GM12878 (cell line): ENCODE data around the gene EFNA2. TPM values are rescaled to one million over a fixed set of nuclear protein-coding genes. Genes with fewer than 3 reads are reported as not detected.

ENCODE experiments used
- BACH1 ChIP-seq: fragments of 450-650 bp; IDR thresholded peaks from 2 replicates; pipeline ENCODE4 v1.6.1; 2017; ENCODE audit warnings: mild to moderate bottlenecking, borderline replicate concordance
- CREB1 ChIP-seq: IDR thresholded peaks from 2 replicates; pipeline ENCODE4 v1.6.1; 2012; ENCODE audit warnings: low read depth, mild to moderate bottlenecking, inconsistent platforms
- FOXM1 ChIP-seq: IDR thresholded peaks from 2 replicates; pipeline ENCODE4 v1.6.1; 2012; ENCODE audit warnings: low read depth, mild to moderate bottlenecking, inconsistent platforms, low read length, moderate library complexity
- MYC ChIP-seq: IDR thresholded peaks from 2 replicates; pipeline ENCODE4 v1.6.1; 2011; ENCODE audit warnings: mild to moderate bottlenecking, low read length, moderate library complexity, inconsistent platforms; ENCODE audit not compliant: insufficient read depth, insufficient replicate concordance, insufficient read length, severe bottlenecking
- PRDM15 ChIP-seq: fragments of 450-650 bp; formaldehyde crosslinking; IDR thresholded peaks from 2 replicates; pipeline ENCODE4 v1.4.0; 2020; ENCODE audit warnings: mild to moderate bottlenecking, moderate library complexity
- SRF ChIP-seq, 2 experiments: IDR thresholded peaks; 2 replicates each; pipeline ENCODE4 v1.6.1; 2011; ENCODE audit warnings: low read depth in 2 of 2, low read length in 2 of 2, mild to moderate bottlenecking in 1 of 2, moderate library complexity in 1 of 2
- YY1 ChIP-seq: IDR thresholded peaks from 2 replicates; pipeline ENCODE4 v1.6.1; 2011; ENCODE audit warnings: low read depth, mild to moderate bottlenecking, low read length
- polyA plus RNA-seq, 11 experiments: library from polyadenylated mRNA; depleted of rRNA in 4 of 11; unstranded in 6 of 11; stranded (reverse) in 5 of 11; fragments of >200 nt; fragmentation: Nextera tagmentation in 4 of 11; fragmentation: Illumina TruSeq in 1 of 11; extraction: Ambion mirVana in 4 of 11; extraction: Trizol in 1 of 11; gene quantifications; 1 replicate in 1 of 11; 2 replicates in 10 of 11; pipeline versions ENCODE4 v1.2.1 to v1.2.3, GENCODE V29; 2011 to 2016; ENCODE audit warnings: inconsistent platforms in 2 of 11, missing spikeins in 2 of 11, low read depth in 1 of 11
- total RNA-seq, 4 experiments: library from RNA; depleted of rRNA in 3 of 4; stranded (reverse); fragments of >200 nt in 3 of 4; fragmentation: Illumina TruSeq in 1 of 4; extraction: Trizol in 1 of 4; gene quantifications; 2 replicates each; pipeline versions ENCODE4 v1.2.1 to v1.2.3, GENCODE V29; 2013 to 2021
- TF ChIP-seq, protein P1 (sequence below): fragments of 450-650 bp; IDR thresholded peaks from 2 replicates; pipeline ENCODE4 v1.6.1; 2016; ENCODE audit warnings: mild to moderate bottlenecking, moderate library complexity, borderline replicate concordance

Gene EFNA2
- total and polyA plus RNA-seq, 10 of the 15 experiments (the other 5 are each of a cell fraction or from before 2014, with no cell fraction given): not detected

DNA sequence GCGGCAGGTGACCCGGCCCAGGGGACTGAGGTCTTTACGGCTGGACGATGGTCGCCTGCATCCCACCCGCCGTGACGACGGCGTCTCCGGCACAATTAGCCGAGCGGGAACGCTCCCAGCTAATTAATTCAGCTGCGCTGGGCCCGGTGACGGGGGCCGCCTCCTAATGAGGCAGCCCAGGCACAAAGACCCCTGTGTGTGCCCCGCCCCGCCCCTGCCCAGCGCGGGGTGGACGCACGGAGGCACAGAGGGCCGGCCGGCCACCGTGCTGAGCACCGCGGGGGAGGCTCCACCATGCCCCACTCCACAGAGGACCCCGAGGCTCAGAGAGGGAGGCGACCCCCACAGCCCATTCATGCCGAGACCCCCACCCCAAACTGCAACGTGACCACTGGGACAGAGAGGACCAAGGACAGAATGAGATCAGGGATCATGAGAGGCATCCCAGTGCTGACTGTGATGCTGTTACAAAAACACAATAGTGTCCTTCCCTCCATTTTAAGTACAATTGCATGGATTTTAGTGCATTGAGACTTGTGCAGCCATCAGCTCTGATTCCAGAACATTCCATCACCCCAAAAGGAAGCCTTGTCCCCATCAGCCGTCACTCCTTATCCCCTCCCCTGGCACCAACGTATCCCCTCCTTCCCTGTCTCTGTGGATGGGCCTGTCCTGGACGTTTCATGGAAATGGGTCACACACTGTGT, 17.0 kb downstream of the EFNA2 start (continued):
- no peak for TF ChIP-seq MYC
- no peak for TF ChIP-seq CREB1
- no peak for TF ChIP-seq YY1
- TF ChIP-seq, protein P1, sequence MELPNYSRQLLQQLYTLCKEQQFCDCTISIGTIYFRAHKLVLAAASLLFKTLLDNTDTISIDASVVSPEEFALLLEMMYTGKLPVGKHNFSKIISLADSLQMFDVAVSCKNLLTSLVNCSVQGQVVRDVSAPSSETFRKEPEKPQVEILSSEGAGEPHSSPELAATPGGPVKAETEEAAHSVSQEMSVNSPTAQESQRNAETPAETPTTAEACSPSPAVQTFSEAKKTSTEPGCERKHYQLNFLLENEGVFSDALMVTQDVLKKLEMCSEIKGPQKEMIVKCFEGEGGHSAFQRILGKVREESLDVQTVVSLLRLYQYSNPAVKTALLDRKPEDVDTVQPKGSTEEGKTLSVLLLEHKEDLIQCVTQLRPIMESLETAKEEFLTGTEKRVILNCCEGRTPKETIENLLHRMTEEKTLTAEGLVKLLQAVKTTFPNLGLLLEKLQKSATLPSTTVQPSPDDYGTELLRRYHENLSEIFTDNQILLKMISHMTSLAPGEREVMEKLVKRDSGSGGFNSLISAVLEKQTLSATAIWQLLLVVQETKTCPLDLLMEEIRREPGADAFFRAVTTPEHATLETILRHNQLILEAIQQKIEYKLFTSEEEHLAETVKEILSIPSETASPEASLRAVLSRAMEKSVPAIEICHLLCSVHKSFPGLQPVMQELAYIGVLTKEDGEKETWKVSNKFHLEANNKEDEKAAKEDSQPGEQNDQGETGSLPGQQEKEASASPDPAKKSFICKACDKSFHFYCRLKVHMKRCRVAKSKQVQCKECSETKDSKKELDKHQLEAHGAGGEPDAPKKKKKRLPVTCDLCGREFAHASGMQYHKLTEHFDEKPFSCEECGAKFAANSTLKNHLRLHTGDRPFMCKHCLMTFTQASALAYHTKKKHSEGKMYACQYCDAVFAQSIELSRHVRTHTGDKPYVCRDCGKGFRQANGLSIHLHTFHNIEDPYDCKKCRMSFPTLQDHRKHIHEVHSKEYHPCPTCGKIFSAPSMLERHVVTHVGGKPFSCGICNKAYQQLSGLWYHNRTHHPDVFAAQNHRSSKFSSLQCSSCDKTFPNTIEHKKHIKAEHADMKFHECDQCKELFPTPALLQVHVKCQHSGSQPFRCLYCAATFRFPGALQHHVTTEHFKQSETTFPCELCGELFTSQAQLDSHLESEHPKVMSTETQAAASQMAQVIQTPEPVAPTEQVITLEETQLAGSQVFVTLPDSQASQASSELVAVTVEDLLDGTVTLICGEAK: no peak
- no peak for TF ChIP-seq BACH1
- no peak for TF ChIP-seq SRF (IDR thresholded peaks at IDR 0.05; ENCODE audit: low read depth in 2 of 2, low read length in 2 of 2)
- no peak for TF ChIP-seq FOXM1
- TF ChIP-seq PRDM15: no peak
